GM18507 (cell line): ENCODE measurements around the gene ZKSCAN8.
A peak's percentile ranks its signal among the peaks of the same experiment; 100 is the strongest.
"Not testable (repeated sequence)": the region's sequence is repeated elsewhere in the genome, so short reads cannot be mapped to it uniquely, and the experiment has no call there.

Source experiments
- DNase-seq: peaks from one replicate; pipeline ENCODE4 v3.0.0; 2011; ENCODE audit warnings: low read depth; ENCODE audit not compliant: insufficient read length; ENCODE audit errors: extremely low spot score
- FAIRE-seq: peaks from 2 replicates; lab custom pipeline; 2011; peaks lifted over from hg19 to GRCh38; lab: Jason Lieb, UNC

ZKSCAN8 gene

GRCh38 chr6:28141500-28142329, at the start of gene ZKSCAN8:
Gene ZKSCAN8 (plus strand): TSS chr6:28141883. CDS start chr6:28148408, 6,525 bp downstream.
- FAIRE-seq (peak; percentile 94), DNase-seq (peak; percentile 85)

- FAIRE-seq: not testable (repeated sequence)
These were observed 39.5 kb upstream of the ZKSCAN8 start for GRCh38 chr6:28102222-28102621.

GRCh38 chr6:28102699-28103098, 39.0 kb upstream of the ZKSCAN8 start:
- FAIRE-seq, DNase-seq: not testable (repeated sequence)

More at GRCh38 chr6:28102222-28102621, 39.5 kb upstream of the ZKSCAN8 start:
- not testable (repeated sequence) for DNase-seq

GRCh38 chr6:28104392-28105244, 37.1 kb upstream of the ZKSCAN8 start:
- DNase-seq: peak; percentile 81
- FAIRE-seq: peak; percentile 92

GRCh38 chr6:28105245-28105639, 36.4 kb upstream of the ZKSCAN8 start:
- FAIRE-seq (no peak), DNase-seq (no peak)

GRCh38 chr6:28107506-28107905, 34.2 kb upstream of the ZKSCAN8 start:
- no peak for DNase-seq
- no peak for FAIRE-seq

- no peak for DNase-seq
- no peak for FAIRE-seq
These were observed 29.7 kb upstream of the ZKSCAN8 start for GRCh38 chr6:28111964-28112363.

- DNase-seq: no peak
- FAIRE-seq: no peak
These were observed 25.9 kb upstream of the ZKSCAN8 start for GRCh38 chr6:28115799-28116198.

- no peak for DNase-seq
- no peak for FAIRE-seq
These were observed 24.2 kb upstream of the ZKSCAN8 start for GRCh38 chr6:28117386-28118050.

- DNase-seq (no peak), FAIRE-seq (no peak)
These were observed 23.5 kb upstream of the ZKSCAN8 start for GRCh38 chr6:28118217-28118616.

- DNase-seq (no peak), FAIRE-seq (no peak)
These were observed 19.8 kb upstream of the ZKSCAN8 start for GRCh38 chr6:28121876-28122275.

GRCh38 chr6:28122283-28122682, 19.4 kb upstream of the ZKSCAN8 start:
- FAIRE-seq: not testable (repeated sequence)

GRCh38 chr6:28124350-28124970, 17.2 kb upstream of the ZKSCAN8 start, which contains the start of gene ZSCAN16:
Gene ZSCAN16 (plus strand): TSS chr6:28124609. CDS start chr6:28125444, 835 bp downstream.
- FAIRE-seq: peak; percentile 90

More at GRCh38 chr6:28122283-28122682, 19.4 kb upstream of the ZKSCAN8 start:
- DNase-seq: not testable (repeated sequence)

GRCh38 chr6:28124971-28125353, 16.7 kb upstream of the ZKSCAN8 start:
- DNase-seq: no peak

More at GRCh38 chr6:28124350-28124970, 17.2 kb upstream of the ZKSCAN8 start, which contains the start of gene ZSCAN16:
- DNase-seq: no peak

GRCh38 chr6:28125401-28125800, 16.3 kb upstream of the ZKSCAN8 start:
- FAIRE-seq: no peak

More at GRCh38 chr6:28124971-28125353, 16.7 kb upstream of the ZKSCAN8 start:
- peak; percentile 39 for FAIRE-seq

GRCh38 chr6:28134015-28134414, 7.7 kb upstream of the ZKSCAN8 start:
- no peak for DNase-seq
- FAIRE-seq: peak; percentile 69

More at GRCh38 chr6:28125401-28125800, 16.3 kb upstream of the ZKSCAN8 start:
- DNase-seq: no peak

- no peak for DNase-seq
These were observed 7.0 kb upstream of the ZKSCAN8 start for GRCh38 chr6:28134716-28135115.

GRCh38 chr6:28135393-28135792, 6.3 kb upstream of the ZKSCAN8 start:
- peak; percentile 33 for FAIRE-seq
- DNase-seq: no peak

More at GRCh38 chr6:28134716-28135115, 7.0 kb upstream of the ZKSCAN8 start:
- no peak for FAIRE-seq
